Peyer's patch (tissue), 4 donors: ENCODE results near the gene RNF220. TPM values are rescaled to one million over a fixed set of nuclear protein-coding genes. Genes with fewer than 3 reads are reported as not detected.

Experiments used
- DNase-seq, 3 donors: peaks; one replicate each; pipeline ENCODE4 v3.0.0-alpha.2; 2017 to 2019
- H3K27ac ChIP-seq, 4 donors: fragments of 200-600 bp; sonication (generic); one replicate each; pipeline ENCODE4 v1.5.1; 2016 to 2019
- H3K27me3 ChIP-seq, 2 donors: fragments of 200-600 bp; sonication (generic); one replicate each; pipeline ENCODE4 v1.5.1; 2019
- H3K36me3 ChIP-seq, 3 donors: fragments of 200-600 bp; sonication (generic); one replicate each; pipeline ENCODE4 v1.5.1; 2016 to 2019
- H3K4me1 ChIP-seq, 4 donors: fragments of 200-600 bp; sonication (generic); one replicate each; pipeline ENCODE4 v1.5.1; 2016 to 2019
- H3K4me3 ChIP-seq, 4 donors: fragments of 200-600 bp; sonication (generic); 1 replicate in 3 of 4; 2 replicates in 1 of 4; pipeline ENCODE4 v1.5.1; 2016 to 2019; ENCODE audit warnings: mild to moderate bottlenecking in 1 of 4
- H3K9me3 ChIP-seq, 4 donors: fragments of 200-600 bp; sonication (generic); one replicate each; pipeline ENCODE4 v1.5.1; 2016 to 2019; ENCODE audit warnings: mild to moderate bottlenecking in 1 of 4
- POLR2A ChIP-seq, 2 donors: fragments of 450-650 bp; IDR thresholded peaks; one replicate each; pipeline ENCODE4 v1.5.1; 2017; ENCODE audit warnings: antibody characterized with exemption in 2 of 2, mild to moderate bottlenecking in 2 of 2, moderate library complexity in 2 of 2
- total RNA-seq, 4 donors: library from RNA; depleted of rRNA; stranded (reverse); fragments of >200 nt; gene quantifications; one replicate each; pipeline ENCODE4 v1.1.0, GENCODE V29; 2016
- TF ChIP-seq, protein P1 (sequence below), 6 experiments: fragments of 450-650 bp in 4 of 6; fragments of 200-600 bp in 2 of 6; sonication (generic) in 1 of 6; IDR thresholded peaks; one replicate each; pipeline ENCODE4 v1.5.1; 2017 to 2019; ENCODE audit warnings: antibody characterized with exemption in 6 of 6, mild to moderate bottlenecking in 3 of 6, moderate library complexity in 1 of 6

RNF220 gene
- total RNA-seq, 4 donors from 2014 or later: 107 to 152 (median 114) TPM

DNA sequence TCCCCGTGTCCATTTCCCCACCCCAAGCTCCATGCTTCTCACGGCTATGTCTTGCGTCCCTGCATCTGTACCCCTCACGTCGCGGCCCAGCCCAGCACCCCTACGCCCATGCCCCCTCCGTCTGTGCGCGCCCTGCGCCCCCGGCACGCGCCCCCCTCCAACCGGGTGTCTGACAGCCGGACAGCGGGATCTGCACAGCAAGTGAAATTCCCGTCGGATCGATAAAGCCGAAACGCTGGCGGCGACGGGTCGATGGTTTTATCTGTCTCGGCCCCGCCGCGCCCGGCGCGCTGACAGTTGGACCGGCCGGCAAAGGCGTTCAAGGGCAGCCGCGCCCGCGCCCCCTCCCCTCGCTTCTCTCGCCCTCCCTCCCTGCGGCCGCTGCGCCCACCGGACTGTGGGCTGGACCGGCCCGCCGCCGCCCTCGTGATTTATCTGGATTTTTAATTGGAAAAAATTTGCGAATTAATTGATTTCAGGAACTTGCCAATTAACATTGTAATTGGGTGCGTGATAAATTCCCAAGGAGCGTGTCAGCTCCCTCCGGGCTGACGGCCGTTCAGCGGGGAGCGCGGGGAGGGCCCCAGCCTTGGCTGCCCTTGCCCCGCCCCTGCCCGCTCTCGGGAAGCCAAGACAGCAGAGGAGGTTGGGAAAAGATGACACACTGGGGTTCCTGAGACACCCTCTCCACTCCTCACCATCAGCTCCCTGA is 212.1 kb downstream of the RNF220 start:
- peak overlapping the region in 2 of 4 donors; percentile 15 to 41 for H3K4me3 ChIP-seq
- H3K27ac ChIP-seq: no peak overlapping the region
- TF ChIP-seq, protein P1, sequence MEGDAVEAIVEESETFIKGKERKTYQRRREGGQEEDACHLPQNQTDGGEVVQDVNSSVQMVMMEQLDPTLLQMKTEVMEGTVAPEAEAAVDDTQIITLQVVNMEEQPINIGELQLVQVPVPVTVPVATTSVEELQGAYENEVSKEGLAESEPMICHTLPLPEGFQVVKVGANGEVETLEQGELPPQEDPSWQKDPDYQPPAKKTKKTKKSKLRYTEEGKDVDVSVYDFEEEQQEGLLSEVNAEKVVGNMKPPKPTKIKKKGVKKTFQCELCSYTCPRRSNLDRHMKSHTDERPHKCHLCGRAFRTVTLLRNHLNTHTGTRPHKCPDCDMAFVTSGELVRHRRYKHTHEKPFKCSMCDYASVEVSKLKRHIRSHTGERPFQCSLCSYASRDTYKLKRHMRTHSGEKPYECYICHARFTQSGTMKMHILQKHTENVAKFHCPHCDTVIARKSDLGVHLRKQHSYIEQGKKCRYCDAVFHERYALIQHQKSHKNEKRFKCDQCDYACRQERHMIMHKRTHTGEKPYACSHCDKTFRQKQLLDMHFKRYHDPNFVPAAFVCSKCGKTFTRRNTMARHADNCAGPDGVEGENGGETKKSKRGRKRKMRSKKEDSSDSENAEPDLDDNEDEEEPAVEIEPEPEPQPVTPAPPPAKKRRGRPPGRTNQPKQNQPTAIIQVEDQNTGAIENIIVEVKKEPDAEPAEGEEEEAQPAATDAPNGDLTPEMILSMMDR (IDR thresholded peaks at IDR 0.05): no peak
- TF ChIP-seq POLR2A (IDR thresholded peaks at IDR 0.05): no peak
- H3K36me3 ChIP-seq: no peaks in the 10 kb centered on the region
- no peak for DNase-seq
- peaks cover 0 to 5% of the 10 kb centered on the region in 2 donors for H3K27me3 ChIP-seq
- H3K4me1 ChIP-seq: peaks cover 0 to 10% (median 0%) of the 10 kb centered on the region in 4 donors
- no peaks in the 10 kb centered on the region for H3K9me3 ChIP-seq

DNA sequence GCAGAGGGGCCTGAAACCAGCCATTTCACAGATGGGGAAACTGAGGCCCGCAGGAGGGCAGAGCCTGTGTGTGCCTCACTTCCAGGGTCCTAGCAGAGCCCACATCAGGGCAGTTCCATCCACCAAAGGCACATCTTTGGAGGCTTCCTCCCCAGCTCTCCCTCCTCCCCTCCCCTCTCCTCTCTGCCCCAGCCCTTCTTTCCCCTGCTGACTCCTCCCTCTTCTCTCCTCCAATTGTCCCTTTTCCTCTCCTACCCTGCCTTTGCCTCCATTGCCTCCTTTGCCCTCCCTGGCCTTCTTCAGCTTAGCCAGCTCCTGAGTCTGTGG is 212.6 kb downstream of the RNF220 start:
- H3K9me3 ChIP-seq: no peaks in the 10 kb centered on the region
- TF ChIP-seq, protein P1 (IDR thresholded peaks at IDR 0.05): no peak
- TF ChIP-seq POLR2A (IDR thresholded peaks at IDR 0.05): no peak
- peaks cover 0 to 5% of the 10 kb centered on the region in 2 donors for H3K27me3 ChIP-seq
- H3K36me3 ChIP-seq: no peaks in the 10 kb centered on the region
- H3K4me3 ChIP-seq: peak overlapping the region in 2 of 4 donors; percentile 15 to 41
- H3K27ac ChIP-seq: no peak overlapping the region
- peaks cover 0 to 10% (median 0%) of the 10 kb centered on the region in 4 donors for H3K4me1 ChIP-seq
- DNase-seq: no peak

DNA sequence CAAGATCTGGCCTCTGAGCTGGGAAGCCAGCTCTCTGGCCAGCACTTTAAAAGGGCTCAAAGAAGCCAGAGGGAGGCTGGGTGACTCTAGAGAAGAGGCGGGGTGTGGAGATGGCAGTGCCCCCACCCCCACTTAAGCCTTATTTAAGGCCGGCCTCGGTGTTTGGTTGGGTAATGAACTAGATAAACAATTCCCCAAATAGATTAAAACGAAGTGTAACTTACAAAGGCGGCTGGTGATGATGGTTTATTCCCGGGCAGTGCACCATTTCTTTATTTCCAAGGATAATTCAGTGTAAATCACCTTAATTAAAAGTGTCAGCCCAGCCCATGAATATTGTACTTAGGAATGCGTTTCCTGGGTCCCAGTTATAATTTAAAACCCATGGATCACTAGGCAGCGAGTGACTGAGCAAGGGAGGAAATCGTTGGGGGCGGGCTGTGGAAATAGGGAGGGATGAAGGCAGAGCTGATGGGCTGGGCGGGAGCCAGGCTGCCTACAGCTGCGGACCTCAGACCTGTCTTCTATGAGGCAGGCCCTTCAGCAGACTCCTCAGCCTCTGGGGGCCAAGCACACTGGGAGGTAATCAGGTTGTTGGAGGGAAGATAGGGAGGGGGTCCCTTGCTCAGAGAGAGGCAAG is 214.3 kb downstream of the RNF220 start:
- Histone ChIP-seq H3K27ac (no peak overlapping the region), H3K4me3 (no peak overlapping the region)
- TF ChIP-seq, protein P1 (IDR thresholded peaks at IDR 0.05): no peak
- TF ChIP-seq POLR2A (IDR thresholded peaks at IDR 0.05): no peak

DNA sequence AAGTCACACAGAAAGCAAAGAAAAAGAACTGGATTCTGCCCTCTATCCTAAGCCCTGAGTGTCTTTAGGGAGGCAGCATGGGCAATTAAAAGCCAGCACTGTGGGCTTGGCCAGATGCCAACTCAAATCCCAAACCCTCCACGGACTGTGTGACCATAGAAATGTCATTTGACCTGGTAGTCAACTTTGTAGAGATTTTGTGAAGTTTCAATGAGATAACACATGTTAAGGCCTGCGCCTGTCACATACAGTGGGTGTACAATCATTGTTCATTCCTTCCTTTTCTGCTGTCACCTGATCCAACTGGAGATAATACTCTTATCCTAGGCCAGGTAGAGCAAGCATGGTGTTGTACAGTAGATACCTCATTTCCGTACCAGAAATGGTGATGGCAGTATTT is 215.0 kb downstream of the RNF220 start:
- Histone ChIP-seq H3K4me1 (peaks cover 0 to 10% (median 0%) of the 10 kb centered on the region in 4 donors), H3K27ac (no peak overlapping the region), H3K36me3 (no peaks in the 10 kb centered on the region), H3K27me3 (peaks cover 0 to 5% of the 10 kb centered on the region in 2 donors), H3K4me3 (no peak overlapping the region), H3K9me3 (no peaks in the 10 kb centered on the region)
- no peak for TF ChIP-seq POLR2A (IDR thresholded peaks at IDR 0.05)
- DNase-seq: no peak

More for the DNA sequence above, 214.3 kb downstream of the RNF220 start:
- Histone ChIP-seq H3K27me3 (peaks cover 0 to 5% of the 10 kb centered on the region in 2 donors), H3K36me3 (no peaks in the 10 kb centered on the region), H3K4me1 (peaks cover 0 to 10% (median 0%) of the 10 kb centered on the region in 4 donors), H3K9me3 (no peaks in the 10 kb centered on the region)
- no peak for DNase-seq

DNA sequence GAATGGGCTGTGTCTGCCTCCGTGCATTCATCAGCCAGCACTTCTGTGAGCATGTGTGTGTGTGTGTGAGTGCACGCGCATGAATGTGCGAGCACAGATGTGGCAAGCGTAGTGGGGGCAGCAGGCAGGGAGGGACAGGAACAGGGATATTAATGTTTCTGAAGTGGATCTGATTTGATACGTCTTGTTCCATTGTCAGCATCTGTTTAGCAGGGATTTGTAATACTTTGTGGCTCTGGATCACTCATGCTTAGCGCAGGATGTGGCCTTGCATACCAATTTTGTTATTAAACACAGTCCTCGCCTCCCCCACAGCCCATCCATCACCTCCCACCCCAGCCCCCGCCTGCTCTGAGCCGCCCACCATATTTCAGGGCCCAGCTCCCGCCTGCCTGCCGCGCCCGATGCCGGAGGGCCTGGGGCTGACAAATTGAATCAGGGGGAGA is 216.8 kb downstream of the RNF220 start:
- H3K27me3 ChIP-seq: peaks cover 0 to 5% of the 10 kb centered on the region in 2 donors
- no peak for DNase-seq

More for the DNA sequence above, 216.8 kb downstream of the RNF220 start:
- peaks cover 0 to 8% (median 0%) of the 10 kb centered on the region in 4 donors for H3K4me1 ChIP-seq
- TF ChIP-seq, protein P1 (IDR thresholded peaks at IDR 0.05): no peak
- TF ChIP-seq POLR2A (IDR thresholded peaks at IDR 0.05): no peak
- no peak overlapping the region for H3K27ac ChIP-seq
- H3K9me3 ChIP-seq: no peaks in the 10 kb centered on the region
- no peaks in the 10 kb centered on the region for H3K36me3 ChIP-seq
- H3K4me3 ChIP-seq: no peak overlapping the region
